Measurements from ENCODE around the gene OR4D10.

DNA sequence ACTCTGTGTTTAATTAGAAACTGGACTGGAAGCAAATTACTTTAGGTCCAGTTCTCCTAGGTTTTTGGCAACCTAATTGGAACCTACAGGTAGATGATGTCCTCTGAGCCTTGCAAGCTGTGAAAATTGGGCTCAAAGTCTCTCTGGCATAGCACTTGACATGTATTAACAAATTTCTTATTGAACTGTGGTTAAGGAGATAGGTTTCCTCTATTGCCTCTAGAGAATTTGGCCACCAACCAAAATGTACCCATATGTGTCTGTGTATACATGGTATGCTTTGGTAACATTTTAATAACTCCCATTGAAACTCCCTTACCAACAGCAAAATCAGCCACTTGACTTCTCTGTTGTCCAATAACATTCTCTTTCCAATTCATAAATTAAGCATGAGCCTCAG, at the start of gene OR4D10:
- TF ChIP-seq, protein P1, sequence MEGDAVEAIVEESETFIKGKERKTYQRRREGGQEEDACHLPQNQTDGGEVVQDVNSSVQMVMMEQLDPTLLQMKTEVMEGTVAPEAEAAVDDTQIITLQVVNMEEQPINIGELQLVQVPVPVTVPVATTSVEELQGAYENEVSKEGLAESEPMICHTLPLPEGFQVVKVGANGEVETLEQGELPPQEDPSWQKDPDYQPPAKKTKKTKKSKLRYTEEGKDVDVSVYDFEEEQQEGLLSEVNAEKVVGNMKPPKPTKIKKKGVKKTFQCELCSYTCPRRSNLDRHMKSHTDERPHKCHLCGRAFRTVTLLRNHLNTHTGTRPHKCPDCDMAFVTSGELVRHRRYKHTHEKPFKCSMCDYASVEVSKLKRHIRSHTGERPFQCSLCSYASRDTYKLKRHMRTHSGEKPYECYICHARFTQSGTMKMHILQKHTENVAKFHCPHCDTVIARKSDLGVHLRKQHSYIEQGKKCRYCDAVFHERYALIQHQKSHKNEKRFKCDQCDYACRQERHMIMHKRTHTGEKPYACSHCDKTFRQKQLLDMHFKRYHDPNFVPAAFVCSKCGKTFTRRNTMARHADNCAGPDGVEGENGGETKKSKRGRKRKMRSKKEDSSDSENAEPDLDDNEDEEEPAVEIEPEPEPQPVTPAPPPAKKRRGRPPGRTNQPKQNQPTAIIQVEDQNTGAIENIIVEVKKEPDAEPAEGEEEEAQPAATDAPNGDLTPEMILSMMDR (IDR thresholded peaks at IDR 0.05): no peak
- no peak for TF ChIP-seq YY1 (IDR thresholded peaks at IDR 0.05; ENCODE audit: low read depth)
- no peak for TF ChIP-seq POLR2AphosphoS5 (IDR thresholded peaks at IDR 0.05; ENCODE audit: low read depth, low read length)
- TF ChIP-seq FOXJ3 (CRISPR knock-in tag; IDR thresholded peaks at IDR 0.05): no peak
- TF ChIP-seq, protein P2, sequence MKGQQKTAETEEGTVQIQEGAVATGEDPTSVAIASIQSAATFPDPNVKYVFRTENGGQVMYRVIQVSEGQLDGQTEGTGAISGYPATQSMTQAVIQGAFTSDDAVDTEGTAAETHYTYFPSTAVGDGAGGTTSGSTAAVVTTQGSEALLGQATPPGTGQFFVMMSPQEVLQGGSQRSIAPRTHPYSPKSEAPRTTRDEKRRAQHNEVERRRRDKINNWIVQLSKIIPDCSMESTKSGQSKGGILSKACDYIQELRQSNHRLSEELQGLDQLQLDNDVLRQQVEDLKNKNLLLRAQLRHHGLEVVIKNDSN (IDR thresholded peaks at IDR 0.05; ENCODE audit: borderline replicate concordance, low read depth): no peak
- no peak for TF ChIP-seq EP300 (IDR thresholded peaks at IDR 0.05; ENCODE audit: borderline replicate concordance in 1 of 2, low read depth in 1 of 2, low read length in 1 of 2)
- TF ChIP-seq TAF1 (IDR thresholded peaks at IDR 0.05; ENCODE audit: borderline replicate concordance, low read depth, low read length): no peak
- TF ChIP-seq, protein P3, sequence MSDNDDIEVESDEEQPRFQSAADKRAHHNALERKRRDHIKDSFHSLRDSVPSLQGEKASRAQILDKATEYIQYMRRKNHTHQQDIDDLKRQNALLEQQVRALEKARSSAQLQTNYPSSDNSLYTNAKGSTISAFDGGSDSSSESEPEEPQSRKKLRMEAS (IDR thresholded peaks at IDR 0.05; ENCODE audit: low read depth): no peak
